A204.1 (cell line): Measurements from ENCODE around the gene SMIM44.

Experiments used
- FAIRE-seq: peaks from 2 replicates; lab custom pipeline; 2012; peaks lifted over from hg19 to GRCh38; lab: Jason Lieb, UNC

The SMIM44 gene

GRCh38 chr19:3500429-3501101 is 17.3 kb upstream of the SMIM44 start, which contains the start of gene DOHH:
Gene DOHH, minus strand, starts transcription at chr19:3500674. Its CDS starts 3,860 bp downstream, at chr19:3496814.
- FAIRE-seq: peak; percentile 93

DNA sequence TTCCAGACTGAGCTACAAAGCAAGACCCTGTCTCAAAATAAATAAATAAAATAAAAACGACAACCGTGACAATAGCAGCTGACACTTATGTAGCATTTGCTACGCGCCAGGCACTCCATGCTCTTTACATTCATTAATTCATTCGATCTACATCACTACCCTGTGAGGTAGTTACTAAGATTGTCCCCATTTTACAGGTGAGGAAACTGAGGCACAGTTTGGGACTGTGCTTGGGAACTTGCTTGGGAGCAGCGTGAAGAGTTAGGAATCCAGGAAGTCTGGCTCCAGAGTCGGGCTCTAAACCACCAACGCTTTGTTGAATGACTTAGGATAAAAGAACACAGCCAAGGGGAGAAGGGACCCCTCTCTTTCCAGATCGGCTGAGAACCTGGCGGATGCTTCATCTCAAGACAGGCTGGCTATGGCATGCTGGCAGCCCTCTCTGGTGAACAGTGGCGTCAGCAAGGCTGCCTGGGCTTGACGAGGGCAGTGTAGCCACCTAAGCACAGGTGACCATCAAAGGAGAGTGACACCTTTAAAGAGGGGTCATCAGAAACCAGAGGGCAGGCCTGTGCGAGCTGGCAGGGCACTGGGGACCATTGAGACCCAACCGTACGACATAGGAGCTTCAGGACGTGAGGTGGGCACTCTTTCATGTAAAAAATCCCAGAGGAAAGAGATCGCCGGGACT is 16.6 kb upstream of the SMIM44 start:
- FAIRE-seq: no peak

- no peak for FAIRE-seq
Measured at GRCh38 chr19:3497757-3498520, 14.7 kb upstream of the SMIM44 start.

GRCh38 chr19:3496392-3497273 is 13.4 kb upstream of the SMIM44 start:
- no peak for FAIRE-seq

- no peak for FAIRE-seq
Measured at GRCh38 chr19:3494559-3494958, 11.3 kb upstream of the SMIM44 start.

DNA sequence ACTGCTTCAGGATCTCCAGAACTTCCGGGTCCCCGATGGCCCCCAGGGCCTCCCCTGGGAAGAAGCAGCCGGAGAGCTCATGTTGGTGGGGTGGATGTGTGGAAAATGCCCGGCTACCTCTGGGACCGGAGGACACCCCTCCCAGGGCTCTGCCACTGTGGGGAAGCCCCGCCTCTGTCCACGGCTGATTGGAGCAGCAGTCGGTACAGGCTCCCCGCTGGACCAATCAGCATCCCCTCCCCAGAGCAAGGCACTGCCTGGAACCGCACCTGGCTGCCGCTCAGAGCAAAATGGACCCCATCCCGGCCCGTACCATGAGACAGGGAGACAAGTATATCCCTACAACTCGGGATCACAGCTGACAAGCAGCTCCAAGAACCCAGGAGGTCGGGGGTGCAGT is 10.8 kb upstream of the SMIM44 start:
- no peak for FAIRE-seq

- FAIRE-seq: no peak
Measured at GRCh38 chr19:3493651-3494050, 10.4 kb upstream of the SMIM44 start.

- no peak for FAIRE-seq
Measured at GRCh38 chr19:3492919-3493318, 9.7 kb upstream of the SMIM44 start.

DNA sequence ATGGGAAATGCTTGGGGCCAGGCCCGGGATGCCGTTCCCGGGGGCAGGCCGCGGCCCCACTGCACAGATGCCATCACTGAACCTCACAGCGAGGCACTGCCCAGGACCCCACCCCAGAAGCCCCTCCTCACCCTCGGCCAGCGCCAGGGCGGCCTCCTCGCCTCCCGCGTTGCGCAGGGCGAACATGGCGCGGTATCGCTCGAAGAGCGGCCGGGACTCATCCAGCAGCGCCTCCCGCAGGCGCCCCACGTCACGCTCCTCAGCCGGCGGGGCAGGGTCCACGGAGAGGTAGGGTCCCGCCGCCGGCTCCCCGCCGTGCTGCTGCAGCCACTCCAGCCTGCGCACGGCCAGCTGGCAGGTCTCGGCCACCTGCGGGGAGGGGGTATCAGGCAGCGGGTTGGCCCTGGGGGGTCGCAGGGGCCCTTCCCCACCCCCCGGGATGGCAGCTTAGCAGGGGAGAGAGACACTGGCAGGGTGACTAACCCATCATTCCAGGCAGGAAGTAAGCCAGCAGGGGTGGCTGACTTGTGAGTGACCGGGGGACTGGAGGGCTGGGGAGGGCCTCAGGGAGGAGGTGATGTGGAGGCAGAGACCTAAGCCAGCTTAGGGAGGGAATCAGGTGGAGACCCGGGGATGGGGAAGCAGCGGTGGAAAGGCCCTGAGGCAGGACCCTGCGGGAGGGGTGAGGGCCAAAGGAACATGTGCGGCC is 9.0 kb upstream of the SMIM44 start:
- FAIRE-seq: no peak

DNA sequence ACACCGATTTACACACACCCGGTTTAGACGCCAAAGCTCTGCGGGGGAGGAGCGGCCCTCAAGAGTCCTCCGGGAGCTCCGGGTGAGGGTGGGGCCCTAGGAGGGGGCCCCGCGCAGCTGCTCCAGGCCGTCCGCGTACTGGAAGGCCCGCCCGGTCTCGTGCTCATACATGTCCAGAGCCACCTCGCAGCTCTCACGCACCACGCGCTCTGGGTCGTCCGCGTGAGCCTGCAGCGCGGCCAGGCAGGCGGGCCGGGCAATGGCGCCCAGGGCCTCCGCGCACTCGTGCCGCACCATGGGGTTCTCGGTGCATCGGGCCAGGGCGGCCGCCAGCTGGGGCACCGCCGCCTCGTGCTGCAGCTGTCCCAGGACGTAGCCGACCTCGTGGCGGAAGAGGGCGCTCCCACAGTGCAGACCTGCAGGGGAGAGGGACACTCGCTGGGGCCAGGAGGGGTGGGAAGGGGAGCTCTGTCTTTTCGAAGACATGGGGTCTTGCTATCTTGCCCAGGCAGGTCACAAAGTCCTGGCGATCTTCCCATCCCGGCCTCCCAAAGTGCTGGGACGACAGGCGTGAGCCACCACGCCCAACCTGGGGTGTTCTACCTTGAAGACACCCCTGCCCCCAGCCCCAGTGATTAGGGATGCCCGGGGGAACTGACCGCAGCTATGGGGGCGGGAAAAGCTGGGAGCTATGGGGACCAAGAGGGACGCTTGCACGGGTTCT is 8.3 kb upstream of the SMIM44 start:
- FAIRE-seq: no peak

DNA sequence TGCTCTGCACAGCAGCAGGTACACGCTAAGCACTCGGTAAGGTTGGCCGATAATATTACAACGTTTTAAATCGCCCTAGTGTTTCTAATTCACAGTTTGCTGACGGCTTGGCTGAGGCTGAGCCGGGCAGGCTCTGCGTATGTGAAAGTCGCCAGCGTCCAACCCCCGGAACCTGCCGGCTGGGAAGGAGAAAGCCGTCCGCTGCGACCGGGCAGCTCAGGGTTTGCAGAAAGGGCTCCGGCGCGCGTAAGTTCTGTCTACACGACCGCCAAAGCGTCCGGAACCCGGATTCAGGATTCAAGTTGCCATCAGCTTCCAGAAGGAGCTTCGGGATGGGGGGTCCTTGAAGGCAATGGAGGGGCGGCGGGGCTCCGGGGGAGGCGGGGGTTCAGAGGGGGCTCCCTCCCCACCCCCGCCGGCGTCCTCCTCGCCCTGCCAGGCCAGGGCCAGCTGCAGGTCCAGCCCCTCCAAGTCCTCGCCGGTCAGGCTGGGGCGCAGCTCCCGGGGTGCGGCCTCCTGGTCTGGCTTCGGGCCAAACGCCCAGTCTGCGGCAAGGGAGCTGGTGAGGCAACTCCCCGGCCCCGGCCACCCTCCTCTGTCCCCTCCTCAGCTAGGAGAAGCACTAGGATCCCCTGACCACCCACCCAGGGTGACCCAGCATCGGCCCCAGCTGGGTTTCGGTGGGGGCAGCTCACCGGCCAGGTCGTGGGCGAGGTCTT is 575 bp downstream of the SMIM44 start:
- FAIRE-seq: no peak

GRCh38 chr19:3481241-3482090 is 1.8 kb downstream of the SMIM44 start:
- FAIRE-seq: no peak

- FAIRE-seq: no peak
Measured at GRCh38 chr19:3480383-3481091, 2.7 kb downstream of the SMIM44 start, which contains the start of gene SMIM24. Gene SMIM24, minus strand, starts transcription at chr19:3480525. Its CDS starts 62 bp downstream, at chr19:3480463.

- FAIRE-seq: no peak
Measured at GRCh38 chr19:3479834-3480215, 3.4 kb downstream of the SMIM44 start.

DNA sequence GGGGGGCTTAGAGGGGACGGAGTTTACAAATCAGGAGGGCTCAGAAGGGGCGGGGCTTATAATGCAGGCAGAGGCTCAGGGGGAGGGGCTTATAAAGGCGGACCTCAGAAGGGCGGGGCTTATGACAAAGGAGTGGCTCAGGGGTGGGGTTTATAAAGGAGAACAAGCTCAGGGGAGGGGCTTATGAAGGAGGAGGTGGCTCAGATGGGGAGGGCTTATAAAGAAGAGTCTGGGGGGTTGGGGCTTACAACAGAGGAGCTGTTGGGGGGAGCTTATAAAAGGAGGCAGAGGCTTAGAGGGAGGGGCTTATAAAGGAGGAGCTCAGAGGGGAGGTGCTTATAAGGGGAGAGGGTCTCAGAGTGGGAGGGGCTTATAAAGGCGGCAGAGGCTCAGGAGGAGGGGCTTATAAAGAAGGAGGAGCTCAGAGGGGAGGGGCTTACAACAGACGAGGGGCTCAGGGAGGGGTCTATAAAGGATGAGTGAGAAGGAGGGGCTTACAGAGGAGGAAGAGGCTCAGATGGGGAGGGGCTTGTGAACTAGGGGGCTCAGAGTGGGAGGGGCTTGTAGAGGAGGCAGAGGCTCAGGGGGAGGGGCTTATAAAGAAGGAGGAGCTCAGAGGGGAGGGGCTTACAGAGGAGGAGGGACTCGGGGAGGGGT is 3.9 kb downstream of the SMIM44 start:
- FAIRE-seq: no peak

- FAIRE-seq: no peak
Measured at GRCh38 chr19:3478409-3479176, 4.6 kb downstream of the SMIM44 start.

- FAIRE-seq: no peak
Measured at GRCh38 chr19:3477951-3478350, 5.3 kb downstream of the SMIM44 start.
